ENCODE measurements around the gene SYTL3. TPM values are rescaled to one million over a fixed set of nuclear protein-coding genes. Genes with fewer than 3 reads are reported as not detected.

SYTL3 gene
- total RNA-seq, 2 donors from 2014 or later, result 9.9 to 12.1 TPM

GRCh38 chr6:158805698-158806377, 156.0 kb downstream of the SYTL3 start:
- WGBS, result 88% methylated on average over 5 of the region's 5 CpGs
- DNase-seq (ENCODE audit: low spot score), result no peak

GRCh38 chr6:158807515-158808441, 157.9 kb downstream of the SYTL3 start:
- Histone ChIP-seq H3K27ac (peak overlapping the region; percentile 64 to 65), H3K4me1 (replicated peaks) (peaks cover 23% of the 10 kb centered on the region), H3K27me3 (replicated peaks; ENCODE audit: insufficient read depth) (no peaks in the 10 kb centered on the region), H3K36me3 (no peaks in the 10 kb centered on the region), H3K4me3 (no peak overlapping the region), H3K9me3 (no peaks in the 10 kb centered on the region)
- WGBS, result 43% methylated on average over 8 of the region's 8 CpGs
- intact Hi-C loops (cut with DNase I), result loop anchor here (5.0 kb wide), 1 partner anchor 45 kb away; no protein-coding TSS in a partner anchor
- DNase-seq (ENCODE audit: low spot score), result no peak
- peak in 1 of 4 experiments; percentile 9 for TF ChIP-seq CTCF (IDR thresholded peaks at IDR 0.05)
- TF ChIP-seq POLR2AphosphoS5 (IDR thresholded peaks at IDR 0.05), result no peak

More at GRCh38 chr6:158805698-158806377, 156.0 kb downstream of the SYTL3 start:
- Histone ChIP-seq H3K36me3 (no peaks in the 10 kb centered on the region), H3K4me3 (no peak overlapping the region), H3K27ac (peak overlapping the region in 1 of 2 donors; percentile 64), H3K27me3 (replicated peaks; ENCODE audit: insufficient read depth) (no peaks in the 10 kb centered on the region), H3K9me3 (no peaks in the 10 kb centered on the region), H3K4me1 (replicated peaks) (peaks cover 26% of the 10 kb centered on the region)
- intact Hi-C loops (cut with DNase I), result loop anchor here (5.0 kb wide), 1 partner anchor 44 kb away; no protein-coding TSS in a partner anchor
- no peak for TF ChIP-seq CTCF (IDR thresholded peaks at IDR 0.05)
- no peak for TF ChIP-seq POLR2AphosphoS5 (IDR thresholded peaks at IDR 0.05)
- no peak for TF ChIP-seq POLR2A (IDR thresholded peaks at IDR 0.05)

- TF ChIP-seq CTCF (IDR thresholded peaks at IDR 0.05) (peak in 3 of 4 experiments; percentile 17 to 29 (median 24)), POLR2AphosphoS5 (IDR thresholded peaks at IDR 0.05) (peak; percentile 88), POLR2A (IDR thresholded peaks at IDR 0.05) (no peak)
- WGBS, result 19% methylated on average over 6 of the region's 6 CpGs
- H3K4me3 ChIP-seq, result no peak overlapping the region
- H3K27me3 ChIP-seq (replicated peaks; ENCODE audit: insufficient read depth), result no peaks in the 10 kb centered on the region
- no peaks in the 10 kb centered on the region for H3K9me3 ChIP-seq
- intact Hi-C loops (cut with DNase I), result loop anchor here (5.0 kb wide), 1 partner anchor 46 kb away; no protein-coding TSS in a partner anchor
- DNase-seq (ENCODE audit: low spot score), result peak; percentile 91
- peaks cover 30% of the 10 kb centered on the region for H3K4me1 ChIP-seq (replicated peaks)
- H3K27ac ChIP-seq, result peak overlapping the region; percentile 64 to 65
- no peaks in the 10 kb centered on the region for H3K36me3 ChIP-seq
Observed at GRCh38 chr6:158808442-158808833, 158.6 kb downstream of the SYTL3 start.

- Histone ChIP-seq H3K27me3 (replicated peaks; ENCODE audit: insufficient read depth) (no peaks in the 10 kb centered on the region), H3K4me1 (replicated peaks) (peaks cover 37% of the 10 kb centered on the region), H3K36me3 (no peaks in the 10 kb centered on the region), H3K9me3 (no peaks in the 10 kb centered on the region), H3K4me3 (no peak overlapping the region), H3K27ac (peak overlapping the region; percentile 64 to 65)
- intact Hi-C loops (cut with DNase I), result loop anchor here (5.0 kb wide), 1 partner anchor 47 kb away; no protein-coding TSS in a partner anchor
- 45% methylated on average over 8 of the region's 8 CpGs for WGBS
- no peak for TF ChIP-seq CTCF (IDR thresholded peaks at IDR 0.05)
- peak; percentile 18 for TF ChIP-seq POLR2AphosphoS5 (IDR thresholded peaks at IDR 0.05)
- no peak for DNase-seq (ENCODE audit: low spot score)
Observed at GRCh38 chr6:158808941-158809678, 159.3 kb downstream of the SYTL3 start.

Measured in prostate gland (tissue), 2 donors.